ENCODE results near the gene UBE2F.

UBE2F gene

GRCh38 chr2:237995036-237995435 is 28.2 kb downstream of the UBE2F start:
- DNase-seq (ENCODE audit: low spot score in 2 of 2) = no peak

GRCh38 chr2:237996021-237996593 is 29.3 kb downstream of the UBE2F start:
- DNase-seq (ENCODE audit: low spot score in 2 of 2) (no peak), ATAC-seq (replicated peaks; ENCODE audit: extremely low read depth, poor library complexity, severe bottlenecking) (no peak)
- Mint-ChIP-seq H3K27me3 (no peaks in the 10 kb centered on the region), H3K4me1 (peaks cover 23% of the 10 kb centered on the region), H3K27ac (ENCODE audit: low read depth) (peak overlapping the region; percentile 29), H3K4me3 (no peak overlapping the region), H3K36me3 (ENCODE audit: insufficient read depth) (peaks cover 23% of the 10 kb centered on the region), H3K9me3 (no peaks in the 10 kb centered on the region)

More at GRCh38 chr2:237995036-237995435, 28.2 kb downstream of the UBE2F start:
- Mint-ChIP-seq H3K4me3 (no peak overlapping the region), H3K27me3 (no peaks in the 10 kb centered on the region), H3K36me3 (ENCODE audit: insufficient read depth) (peaks cover 23% of the 10 kb centered on the region), H3K9me3 (no peaks in the 10 kb centered on the region), H3K27ac (ENCODE audit: low read depth) (no peak overlapping the region), H3K4me1 (peaks cover 23% of the 10 kb centered on the region)
- ATAC-seq (replicated peaks; ENCODE audit: extremely low read depth, poor library complexity, severe bottlenecking) = no peak

GRCh38 chr2:237997521-237997920 is 30.7 kb downstream of the UBE2F start:
- DNase-seq (ENCODE audit: low spot score in 2 of 2) (no peak), ATAC-seq (replicated peaks; ENCODE audit: extremely low read depth, poor library complexity, severe bottlenecking) (no peak)
- Mint-ChIP-seq H3K4me3 (no peak overlapping the region), H3K4me1 (peaks cover 23% of the 10 kb centered on the region), H3K27me3 (no peaks in the 10 kb centered on the region), H3K36me3 (ENCODE audit: insufficient read depth) (peaks cover 24% of the 10 kb centered on the region), H3K27ac (ENCODE audit: low read depth) (peak overlapping the region; percentile 93), H3K9me3 (no peaks in the 10 kb centered on the region)

- Mint-ChIP-seq H3K9me3 (no peaks in the 10 kb centered on the region), H3K36me3 (ENCODE audit: insufficient read depth) (peaks cover 25% of the 10 kb centered on the region), H3K27ac (ENCODE audit: low read depth) (peak overlapping the region; percentile 93), H3K4me1 (peaks cover 28% of the 10 kb centered on the region), H3K4me3 (peak overlapping the region; percentile 67), H3K27me3 (no peaks in the 10 kb centered on the region)
- ATAC-seq (replicated peaks; ENCODE audit: extremely low read depth, poor library complexity, severe bottlenecking) (peak; percentile 80), DNase-seq (ENCODE audit: low spot score in 2 of 2) (no peak)
Observed at GRCh38 chr2:237998530-237998929, 31.7 kb downstream of the UBE2F start.

- H3K36me3 Mint-ChIP-seq (ENCODE audit: insufficient read depth) = peaks cover 30% of the 10 kb centered on the region
- DNase-seq (ENCODE audit: low spot score in 2 of 2) (no peak), ATAC-seq (replicated peaks; ENCODE audit: extremely low read depth, poor library complexity, severe bottlenecking) (no peak)
- H3K27me3 Mint-ChIP-seq = no peaks in the 10 kb centered on the region
- peaks cover 39% of the 10 kb centered on the region for H3K4me1 Mint-ChIP-seq
- no peaks in the 10 kb centered on the region for H3K9me3 Mint-ChIP-seq
- H3K4me3 Mint-ChIP-seq = no peak overlapping the region
- H3K27ac Mint-ChIP-seq (ENCODE audit: low read depth) = no peak overlapping the region
Observed at GRCh38 chr2:238003234-238004031, 36.6 kb downstream of the UBE2F start.

GRCh38 chr2:238004077-238004830 is 37.4 kb downstream of the UBE2F start:
- H3K9me3 Mint-ChIP-seq = no peaks in the 10 kb centered on the region
- DNase-seq (ENCODE audit: low spot score in 2 of 2) = no peak
- H3K4me1 Mint-ChIP-seq = peaks cover 42% of the 10 kb centered on the region
- no peak overlapping the region for H3K4me3 Mint-ChIP-seq
- H3K27ac Mint-ChIP-seq (ENCODE audit: low read depth) = no peak overlapping the region
- peaks cover 27% of the 10 kb centered on the region for H3K36me3 Mint-ChIP-seq (ENCODE audit: insufficient read depth)
- H3K27me3 Mint-ChIP-seq = no peaks in the 10 kb centered on the region
- ATAC-seq (replicated peaks; ENCODE audit: extremely low read depth, poor library complexity, severe bottlenecking) = no peak

GRCh38 chr2:238005528-238005927 is 38.7 kb downstream of the UBE2F start:
- H3K4me3 Mint-ChIP-seq = no peak overlapping the region

GRCh38 chr2:238006510-238006909 is 39.7 kb downstream of the UBE2F start:
- Mint-ChIP-seq H3K4me3 (no peak overlapping the region), H3K36me3 (ENCODE audit: insufficient read depth) (peaks cover 16% of the 10 kb centered on the region), H3K27me3 (no peaks in the 10 kb centered on the region), H3K27ac (ENCODE audit: low read depth) (no peak overlapping the region), H3K4me1 (peaks cover 58% of the 10 kb centered on the region), H3K9me3 (no peaks in the 10 kb centered on the region)
- DNase-seq (ENCODE audit: low spot score in 2 of 2) (no peak), ATAC-seq (replicated peaks; ENCODE audit: extremely low read depth, poor library complexity, severe bottlenecking) (no peak)

More at GRCh38 chr2:238005528-238005927, 38.7 kb downstream of the UBE2F start:
- Mint-ChIP-seq H3K9me3 (no peaks in the 10 kb centered on the region), H3K27me3 (no peaks in the 10 kb centered on the region), H3K27ac (ENCODE audit: low read depth) (no peak overlapping the region), H3K4me1 (peaks cover 50% of the 10 kb centered on the region), H3K36me3 (ENCODE audit: insufficient read depth) (peaks cover 20% of the 10 kb centered on the region)
- ATAC-seq (replicated peaks; ENCODE audit: extremely low read depth, poor library complexity, severe bottlenecking) (no peak), DNase-seq (ENCODE audit: low spot score in 2 of 2) (no peak)

GRCh38 chr2:238007924-238008323 is 41.1 kb downstream of the UBE2F start:
- Mint-ChIP-seq H3K4me1 (peaks cover 63% of the 10 kb centered on the region), H3K4me3 (no peak overlapping the region), H3K27ac (ENCODE audit: low read depth) (no peak overlapping the region), H3K36me3 (ENCODE audit: insufficient read depth) (peaks cover 13% of the 10 kb centered on the region), H3K27me3 (no peaks in the 10 kb centered on the region), H3K9me3 (no peaks in the 10 kb centered on the region)
- ATAC-seq (replicated peaks; ENCODE audit: extremely low read depth, poor library complexity, severe bottlenecking) (no peak), DNase-seq (ENCODE audit: low spot score in 2 of 2) (no peak)

GRCh38 chr2:238009563-238009962 is 42.7 kb downstream of the UBE2F start:
- peaks cover 9% of the 10 kb centered on the region for H3K36me3 Mint-ChIP-seq (ENCODE audit: insufficient read depth)
- no peak for DNase-seq (ENCODE audit: low spot score in 2 of 2)
- peaks cover 50% of the 10 kb centered on the region for H3K4me1 Mint-ChIP-seq
- H3K27me3 Mint-ChIP-seq = no peaks in the 10 kb centered on the region
- no peaks in the 10 kb centered on the region for H3K9me3 Mint-ChIP-seq
- no peak overlapping the region for H3K27ac Mint-ChIP-seq (ENCODE audit: low read depth)
- no peak overlapping the region for H3K4me3 Mint-ChIP-seq
- ATAC-seq (replicated peaks; ENCODE audit: extremely low read depth, poor library complexity, severe bottlenecking) = no peak

GRCh38 chr2:238010572-238010971 is 43.8 kb downstream of the UBE2F start:
- DNase-seq (ENCODE audit: low spot score in 2 of 2) (no peak), ATAC-seq (replicated peaks; ENCODE audit: extremely low read depth, poor library complexity, severe bottlenecking) (no peak)
- Mint-ChIP-seq H3K9me3 (no peaks in the 10 kb centered on the region), H3K27me3 (no peaks in the 10 kb centered on the region), H3K4me3 (no peak overlapping the region), H3K4me1 (peaks cover 47% of the 10 kb centered on the region), H3K27ac (ENCODE audit: low read depth) (no peak overlapping the region), H3K36me3 (ENCODE audit: insufficient read depth) (peaks cover 7% of the 10 kb centered on the region)

- H3K27ac Mint-ChIP-seq (ENCODE audit: low read depth) = no peak overlapping the region
- no peak overlapping the region for H3K4me3 Mint-ChIP-seq
- H3K36me3 Mint-ChIP-seq (ENCODE audit: insufficient read depth) = peaks cover 8% of the 10 kb centered on the region
Observed at GRCh38 chr2:238013806-238014205, 47.0 kb downstream of the UBE2F start.

More at GRCh38 chr2:238013806-238014205, 47.0 kb downstream of the UBE2F start:
- Mint-ChIP-seq H3K27me3 (no peaks in the 10 kb centered on the region), H3K9me3 (no peaks in the 10 kb centered on the region), H3K4me1 (peaks cover 25% of the 10 kb centered on the region)
- no peak for ATAC-seq (replicated peaks; ENCODE audit: extremely low read depth, poor library complexity, severe bottlenecking)
- no peak for DNase-seq (ENCODE audit: low spot score in 2 of 2)
